Measurements from ENCODE around the gene ARSG.
"Not testable (repeated sequence)": the region's sequence is repeated elsewhere in the genome, so short reads cannot be mapped to it uniquely, and the experiment has no call there.

The ARSG gene

GRCh38 chr17:68399638-68400403 lies 108.5 kb downstream of the ARSG start:
- no peak for DNase-seq

- DNase-seq: no peak
Measured at GRCh38 chr17:68400404-68400735, 109.1 kb downstream of the ARSG start.

- DNase-seq: no peak
Measured at GRCh38 chr17:68401288-68401687, 110.0 kb downstream of the ARSG start.

- no peak for DNase-seq
Measured at GRCh38 chr17:68403122-68403521, 111.8 kb downstream of the ARSG start.

- not testable (repeated sequence) for DNase-seq
Measured at GRCh38 chr17:68403837-68404236, 112.5 kb downstream of the ARSG start.

GRCh38 chr17:68407656-68408055 lies 116.4 kb downstream of the ARSG start:
- DNase-seq: not testable (repeated sequence)

GRCh38 chr17:68413597-68414560 lies 122.6 kb downstream of the ARSG start:
- not testable (repeated sequence) for DNase-seq

GRCh38 chr17:68414901-68415300 lies 123.6 kb downstream of the ARSG start:
- DNase-seq: not testable (repeated sequence)

GRCh38 chr17:68417317-68417716 lies 126.0 kb downstream of the ARSG start:
- no peak for DNase-seq

GRCh38 chr17:68418876-68419275 lies 127.6 kb downstream of the ARSG start:
- no peak for DNase-seq

- DNase-seq: no peak
Measured at GRCh38 chr17:68420065-68420464, 128.8 kb downstream of the ARSG start.

GRCh38 chr17:68421486-68421885 lies 130.2 kb downstream of the ARSG start:
- DNase-seq: no peak

- DNase-seq: no peak
Measured at GRCh38 chr17:68422821-68423220, 131.5 kb downstream of the ARSG start.

- no peak for DNase-seq
Measured at GRCh38 chr17:68423251-68423650, 132.0 kb downstream of the ARSG start.

GRCh38 chr17:68424203-68424602 lies 132.9 kb downstream of the ARSG start:
- no peak for DNase-seq

GRCh38 chr17:68424861-68425260 lies 133.6 kb downstream of the ARSG start:
- DNase-seq: no peak

- DNase-seq: no peak
Measured at GRCh38 chr17:68425979-68426378, 134.7 kb downstream of the ARSG start.

- DNase-seq: no peak
Measured at GRCh38 chr17:68427575-68427974, 136.3 kb downstream of the ARSG start.

- no peak for DNase-seq
Measured at GRCh38 chr17:68428498-68429172, 137.3 kb downstream of the ARSG start.

- no peak for DNase-seq
Measured at GRCh38 chr17:68429881-68430280, 138.6 kb downstream of the ARSG start.

GRCh38 chr17:68431045-68431608 lies 139.8 kb downstream of the ARSG start:
- DNase-seq: no peak

GRCh38 chr17:68431661-68432071 lies 140.4 kb downstream of the ARSG start:
- no peak for DNase-seq

Measured in NCI-H524 treated with DMSO at 0.1 percent for 48 hours (cell line).